HUES6 (cell line): ENCODE measurements around the gene PCGF2.
"Not testable (repeated sequence)": the region's sequence is repeated elsewhere in the genome, so short reads cannot be mapped to it uniquely, and the experiment has no call there.

Experiments
- H3K27ac ChIP-seq: 2 replicates; pipeline ENCODE4 v1.7.0; 2013; ENCODE audit warnings: low read depth, mild to moderate bottlenecking, low read length, inconsistent platforms
- H3K27me3 ChIP-seq: 2 replicates; pipeline ENCODE4 v1.6.1; 2013; ENCODE audit warnings: low read length; ENCODE audit not compliant: control insufficient read depth, insufficient read depth
- H3K36me3 ChIP-seq: 2 replicates; pipeline ENCODE4 v1.6.1; 2013; ENCODE audit warnings: low read length; ENCODE audit not compliant: control insufficient read depth, insufficient read depth
- H3K4me1 ChIP-seq: 2 replicates; pipeline ENCODE4 v1.6.1; 2013; ENCODE audit warnings: low read length; ENCODE audit not compliant: control insufficient read depth, insufficient read depth
- H3K4me3 ChIP-seq: 2 replicates; pipeline ENCODE4 v1.5.1; 2013; ENCODE audit warnings: low read depth, low read length
- H3K9ac ChIP-seq: one replicate; pipeline ENCODE4 v1.6.1; 2013; ENCODE audit warnings: mild to moderate bottlenecking, low read length
- H3K9me3 ChIP-seq: 2 replicates; pipeline ENCODE4 v1.6.1; 2013; ENCODE audit warnings: low read depth, low read length; ENCODE audit not compliant: control insufficient read depth, insufficient read depth

PCGF2 gene

GRCh38 chr17:38748149-38748891 lies at the start of gene PCGF2:
TSS of gene PCGF2 (minus strand) at chr17:38748336. CDS start at chr17:38740402, 7,934 bp downstream.
- H3K9ac ChIP-seq = peak within 1 kb of the TSS; percentile 95
- H3K36me3 ChIP-seq = no peaks in the 10 kb centered on the region
- H3K4me1 ChIP-seq = peaks cover 34% of the 10 kb centered on the region
- H3K9me3 ChIP-seq = no peaks in the 10 kb centered on the region
- H3K4me3 ChIP-seq = peak within 1 kb of the TSS; percentile 96
- peak within 1 kb of the TSS; percentile 92 for H3K27ac ChIP-seq
- H3K27me3 ChIP-seq = peaks cover 8% of the 10 kb centered on the region

- Histone ChIP-seq H3K27ac (no peak overlapping the region), H3K9ac (peak overlapping the region; percentile 93), H3K9me3 (no peaks in the 10 kb centered on the region), H3K4me3 (peak overlapping the region; percentile 98), H3K36me3 (peaks cover 28% of the 10 kb centered on the region), H3K4me1 (peaks cover 21% of the 10 kb centered on the region), H3K27me3 (no peaks in the 10 kb centered on the region)
Observed at GRCh38 chr17:38797828-38798227, 49.7 kb upstream of the PCGF2 start.

GRCh38 chr17:38797158-38797490 lies 49.0 kb upstream of the PCGF2 start:
- Histone ChIP-seq H3K36me3 (peaks cover 24% of the 10 kb centered on the region), H3K4me1 (peaks cover 21% of the 10 kb centered on the region), H3K9me3 (no peaks in the 10 kb centered on the region), H3K27me3 (no peaks in the 10 kb centered on the region), H3K9ac (peak overlapping the region; percentile 36), H3K27ac (no peak overlapping the region), H3K4me3 (peak overlapping the region; percentile 98; the same call in 1 of the 2 replicates)

GRCh38 chr17:38796451-38797157 lies 48.5 kb upstream of the PCGF2 start:
- Histone ChIP-seq H3K27ac (no peak overlapping the region), H3K4me3 (peak overlapping the region; percentile 98; the same call in 1 of the 2 replicates), H3K27me3 (no peaks in the 10 kb centered on the region), H3K9ac (no peak overlapping the region), H3K9me3 (no peaks in the 10 kb centered on the region), H3K36me3 (peaks cover 19% of the 10 kb centered on the region), H3K4me1 (peaks cover 21% of the 10 kb centered on the region)

GRCh38 chr17:38794221-38794620 lies 46.1 kb upstream of the PCGF2 start:
- no peaks in the 10 kb centered on the region for H3K9me3 ChIP-seq
- no peak overlapping the region for H3K4me3 ChIP-seq
- H3K4me1 ChIP-seq = peaks cover 27% of the 10 kb centered on the region
- no peak overlapping the region for H3K9ac ChIP-seq
- no peak overlapping the region for H3K27ac ChIP-seq
- peaks cover 13% of the 10 kb centered on the region for H3K36me3 ChIP-seq
- no peaks in the 10 kb centered on the region for H3K27me3 ChIP-seq

- Histone ChIP-seq H3K27ac (no peak overlapping the region), H3K4me1 (peaks cover 15% of the 10 kb centered on the region), H3K9me3 (no peaks in the 10 kb centered on the region), H3K9ac (no peak overlapping the region), H3K27me3 (no peaks in the 10 kb centered on the region), H3K4me3 (no peak overlapping the region), H3K36me3 (peaks cover 20% of the 10 kb centered on the region)
Observed at GRCh38 chr17:38791162-38791561, 43.0 kb upstream of the PCGF2 start.

GRCh38 chr17:38790148-38790707 lies 42.1 kb upstream of the PCGF2 start:
- H3K27me3 ChIP-seq, H3K9me3 ChIP-seq, H3K27ac ChIP-seq, H3K4me3 ChIP-seq, H3K9ac ChIP-seq: not testable (repeated sequence)
- H3K4me1 ChIP-seq = peaks cover 15% of the 10 kb centered on the region
- peaks cover 25% of the 10 kb centered on the region for H3K36me3 ChIP-seq

GRCh38 chr17:38789185-38789584 lies 41.0 kb upstream of the PCGF2 start:
- H3K4me3 ChIP-seq = no peak overlapping the region
- no peaks in the 10 kb centered on the region for H3K27me3 ChIP-seq
- peaks cover 36% of the 10 kb centered on the region for H3K36me3 ChIP-seq
- peaks cover 15% of the 10 kb centered on the region for H3K4me1 ChIP-seq
- no peak overlapping the region for H3K9ac ChIP-seq
- no peaks in the 10 kb centered on the region for H3K9me3 ChIP-seq
- H3K27ac ChIP-seq = no peak overlapping the region; the same call in 1 of the 2 replicates

- H3K27me3 ChIP-seq, H3K27ac ChIP-seq, H3K9me3 ChIP-seq, H3K9ac ChIP-seq, H3K4me3 ChIP-seq: not testable (repeated sequence)
- H3K4me1 ChIP-seq = peaks cover 15% of the 10 kb centered on the region
- peaks cover 44% of the 10 kb centered on the region for H3K36me3 ChIP-seq
Observed at GRCh38 chr17:38787999-38788398, 39.9 kb upstream of the PCGF2 start.

- peak overlapping the region; percentile 2 for H3K9ac ChIP-seq
- peaks cover 15% of the 10 kb centered on the region for H3K4me1 ChIP-seq
- peaks cover 54% of the 10 kb centered on the region for H3K36me3 ChIP-seq
- no peak overlapping the region for H3K27ac ChIP-seq
- H3K9me3 ChIP-seq = no peaks in the 10 kb centered on the region
- H3K4me3 ChIP-seq = no peak overlapping the region
- no peaks in the 10 kb centered on the region for H3K27me3 ChIP-seq
Observed at GRCh38 chr17:38786372-38786771, 38.2 kb upstream of the PCGF2 start.

- Histone ChIP-seq H3K4me3 (no peak overlapping the region), H3K9ac (no peak overlapping the region), H3K36me3 (peaks cover 86% of the 10 kb centered on the region), H3K27me3 (no peaks in the 10 kb centered on the region), H3K27ac (no peak overlapping the region), H3K4me1 (no peaks in the 10 kb centered on the region), H3K9me3 (no peaks in the 10 kb centered on the region)
Observed at GRCh38 chr17:38783227-38783626, 35.1 kb upstream of the PCGF2 start.
